Left ventricle myocardium inferior (tissue), 1 donor: ENCODE results near the gene TMSB10. TPM values are rescaled to one million over a fixed set of nuclear protein-coding genes. Genes with fewer than 3 reads are reported as not detected.
"Not testable (repeated sequence)": the region's sequence is repeated elsewhere in the genome, so short reads cannot be mapped to it uniquely, and the experiment has no call there.

ENCODE experiments used
- DNase-seq: peaks from one replicate; pipeline ENCODE4 v3.0.0-alpha.2; 2020
- H3K27ac ChIP-seq: fragments of 200-600 bp; replicated peaks from 2 replicates; pipeline ENCODE4 v1.8.0; 2021
- H3K27me3 ChIP-seq: fragments of 200-600 bp; 2 replicates; pipeline ENCODE4 v1.8.0; 2021; ENCODE audit warnings: low read depth
- H3K36me3 ChIP-seq: fragments of 200-600 bp; 2 replicates; pipeline ENCODE4 v1.8.0; 2021
- H3K4me1 ChIP-seq: fragments of 200-600 bp; 2 replicates; pipeline ENCODE4 v1.8.0; 2021
- H3K4me3 ChIP-seq: fragments of 200-600 bp; 2 replicates; pipeline ENCODE4 v1.8.0; 2021; ENCODE audit warnings: mild to moderate bottlenecking, moderate library complexity
- H3K9me3 ChIP-seq: fragments of 200-600 bp; replicated peaks from 2 replicates; pipeline ENCODE4 v1.8.0; 2021
- CTCF ChIP-seq: fragments of 200-600 bp; IDR thresholded peaks from 2 replicates; pipeline ENCODE4 v1.8.0; 2021; ENCODE audit warnings: antibody characterized with exemption, mild to moderate bottlenecking, borderline replicate concordance
- intact Hi-C: fragments of 100-400 bp; cut with micrococcal nuclease; formaldehyde crosslinking; loops from one replicate; pipeline ENCODE4 v1.11.0; 2022
- total RNA-seq: library from RNA; stranded (reverse); fragmentation: NEBNext Ultra II Directional; extraction: Animal tissue kit (Norgen Biotek cat#: 25700); gene quantifications from one replicate; pipeline ENCODE4 v1.2.1, GENCODE V29; 2021
- donor health status: DM: no; HTN: yes; CAD: no; lungs with severe emphysema.

Gene TMSB10
- total RNA-seq, 1 donor from 2014 or later: 400 TPM

- Histone ChIP-seq H3K4me3 (no peak overlapping the region), H3K36me3 (no peaks in the 10 kb centered on the region), H3K9me3 (no peaks in the 10 kb centered on the region), H3K27me3 (no peaks in the 10 kb centered on the region), H3K27ac (no peak overlapping the region), H3K4me1 (no peaks in the 10 kb centered on the region)
- intact Hi-C loops: no loop called here
- no peak for DNase-seq
- TF ChIP-seq CTCF: no peak
Observed at GRCh38 chr2:84942166-84942565, 36.7 kb downstream of the TMSB10 start.

- Histone ChIP-seq H3K4me1 (no peaks in the 10 kb centered on the region), H3K36me3 (no peaks in the 10 kb centered on the region), H3K9me3 (no peaks in the 10 kb centered on the region), H3K27me3 (no peaks in the 10 kb centered on the region), H3K4me3 (no peak overlapping the region), H3K27ac (no peak overlapping the region)
- no peak for DNase-seq
- no peak for TF ChIP-seq CTCF
- intact Hi-C loops: no loop called here
Observed at GRCh38 chr2:84942964-84943421, 37.5 kb downstream of the TMSB10 start.

GRCh38 chr2:84944295-84944909 lies 38.9 kb downstream of the TMSB10 start:
- no peak for DNase-seq
- no peaks in the 10 kb centered on the region for H3K4me1 ChIP-seq
- intact Hi-C loops: no loop called here
- H3K27me3 ChIP-seq: no peaks in the 10 kb centered on the region
- no peak for TF ChIP-seq CTCF
- H3K36me3 ChIP-seq: no peaks in the 10 kb centered on the region
- no peak overlapping the region for H3K4me3 ChIP-seq
- H3K9me3 ChIP-seq: no peaks in the 10 kb centered on the region
- no peak overlapping the region for H3K27ac ChIP-seq

GRCh38 chr2:84945838-84946203 lies 40.4 kb downstream of the TMSB10 start:
- H3K27ac ChIP-seq, H3K36me3 ChIP-seq, H3K9me3 ChIP-seq, DNase-seq, H3K4me1 ChIP-seq, intact Hi-C loops, H3K4me3 ChIP-seq, H3K27me3 ChIP-seq: not testable (repeated sequence)

- Histone ChIP-seq H3K27ac (no peak overlapping the region), H3K27me3 (no peaks in the 10 kb centered on the region), H3K4me3 (no peak overlapping the region), H3K36me3 (no peaks in the 10 kb centered on the region), H3K4me1 (no peaks in the 10 kb centered on the region), H3K9me3 (no peaks in the 10 kb centered on the region)
- no peak for TF ChIP-seq CTCF
- intact Hi-C loops: no loop called here
- DNase-seq: no peak
Observed at GRCh38 chr2:84946204-84947009, 41.0 kb downstream of the TMSB10 start.

GRCh38 chr2:84947010-84947593 lies 41.6 kb downstream of the TMSB10 start:
- TF ChIP-seq CTCF: no peak
- Histone ChIP-seq H3K27me3 (no peaks in the 10 kb centered on the region), H3K36me3 (no peaks in the 10 kb centered on the region), H3K4me3 (no peak overlapping the region), H3K9me3 (no peaks in the 10 kb centered on the region), H3K4me1 (no peaks in the 10 kb centered on the region), H3K27ac (no peak overlapping the region)
- intact Hi-C loops: no loop called here
- no peak for DNase-seq
